WI38 (cell line): ENCODE results near the gene IGFBP3.

Experiments
- H3K4me3 ChIP-seq: 2 replicates; pipeline ENCODE4 v1.5.1; 2011; ENCODE audit warnings: low read depth, mild to moderate bottlenecking, control low read depth, low read length
- TF ChIP-seq, protein P1 (sequence below): IDR thresholded peaks from 2 replicates; pipeline ENCODE4 v1.5.1; 2012; ENCODE audit warnings: low read depth, mild to moderate bottlenecking, control low read depth, low read length

IGFBP3 gene

DNA sequence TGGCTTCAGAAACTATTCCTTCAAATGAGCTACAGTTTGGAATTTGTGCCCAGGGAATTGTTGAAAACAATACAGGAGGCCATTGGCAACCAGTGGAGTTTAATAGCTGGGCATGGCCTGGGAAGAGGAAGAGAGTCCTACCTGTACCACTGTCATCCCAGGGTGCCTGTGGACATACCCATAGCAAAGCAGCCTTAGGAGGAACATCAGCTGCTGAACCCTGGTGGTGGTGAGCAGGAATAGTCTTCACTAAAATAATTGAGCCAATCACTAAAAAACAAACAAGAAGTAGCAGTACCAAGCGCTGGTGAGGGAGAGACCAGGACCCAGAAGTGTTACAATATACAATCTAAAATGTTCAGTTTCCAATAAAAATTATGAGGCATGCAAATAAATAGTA is 18.3 kb downstream of the IGFBP3 start:
- TF ChIP-seq, protein P1, sequence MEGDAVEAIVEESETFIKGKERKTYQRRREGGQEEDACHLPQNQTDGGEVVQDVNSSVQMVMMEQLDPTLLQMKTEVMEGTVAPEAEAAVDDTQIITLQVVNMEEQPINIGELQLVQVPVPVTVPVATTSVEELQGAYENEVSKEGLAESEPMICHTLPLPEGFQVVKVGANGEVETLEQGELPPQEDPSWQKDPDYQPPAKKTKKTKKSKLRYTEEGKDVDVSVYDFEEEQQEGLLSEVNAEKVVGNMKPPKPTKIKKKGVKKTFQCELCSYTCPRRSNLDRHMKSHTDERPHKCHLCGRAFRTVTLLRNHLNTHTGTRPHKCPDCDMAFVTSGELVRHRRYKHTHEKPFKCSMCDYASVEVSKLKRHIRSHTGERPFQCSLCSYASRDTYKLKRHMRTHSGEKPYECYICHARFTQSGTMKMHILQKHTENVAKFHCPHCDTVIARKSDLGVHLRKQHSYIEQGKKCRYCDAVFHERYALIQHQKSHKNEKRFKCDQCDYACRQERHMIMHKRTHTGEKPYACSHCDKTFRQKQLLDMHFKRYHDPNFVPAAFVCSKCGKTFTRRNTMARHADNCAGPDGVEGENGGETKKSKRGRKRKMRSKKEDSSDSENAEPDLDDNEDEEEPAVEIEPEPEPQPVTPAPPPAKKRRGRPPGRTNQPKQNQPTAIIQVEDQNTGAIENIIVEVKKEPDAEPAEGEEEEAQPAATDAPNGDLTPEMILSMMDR, result 0 out of 2 replicates have a peak, but pooled peaks have one; percentile 8
- H3K4me3 ChIP-seq, result no peak overlapping the region

DNA sequence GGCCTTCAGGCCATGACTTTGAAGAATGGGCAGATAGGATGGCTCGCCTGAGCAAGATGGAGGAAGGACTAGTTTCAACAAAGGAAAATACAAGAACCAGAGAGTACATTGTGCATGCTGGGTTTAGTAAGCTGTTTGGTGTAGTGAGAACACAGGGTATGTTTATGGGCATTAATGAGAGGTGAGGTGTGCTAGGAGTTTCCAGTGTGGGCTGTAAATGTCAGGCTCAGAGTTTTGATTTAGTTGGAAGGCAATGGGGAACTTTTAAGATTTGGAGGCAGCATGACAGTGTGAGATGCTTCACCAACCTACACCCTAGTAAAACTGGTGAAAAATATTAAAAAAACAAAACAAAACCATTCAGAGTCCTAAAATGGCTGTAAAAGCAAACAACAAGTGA is 19.5 kb downstream of the IGFBP3 start:
- TF ChIP-seq, protein P1, result no peak
- no peak overlapping the region for H3K4me3 ChIP-seq

DNA sequence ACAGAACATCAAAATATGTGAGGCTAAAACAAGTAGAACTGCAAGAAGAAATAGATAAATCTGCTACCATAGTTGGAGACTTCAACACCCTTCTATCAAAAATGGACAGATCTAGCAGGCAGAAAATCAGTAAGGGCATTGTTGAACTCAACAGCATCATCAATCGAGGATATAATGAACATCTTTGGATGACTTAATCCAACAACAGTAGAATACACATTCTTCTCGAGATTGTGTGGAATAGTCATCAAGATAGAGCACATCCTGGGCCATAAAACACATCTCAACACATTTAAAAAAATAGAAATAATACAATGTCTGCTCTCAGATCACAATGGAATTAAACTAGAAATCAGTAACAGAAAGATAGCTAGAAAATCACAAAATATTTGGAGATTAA is 22.9 kb downstream of the IGFBP3 start:
- H3K4me3 ChIP-seq, result no peak overlapping the region
- TF ChIP-seq, protein P1, result no peak

DNA sequence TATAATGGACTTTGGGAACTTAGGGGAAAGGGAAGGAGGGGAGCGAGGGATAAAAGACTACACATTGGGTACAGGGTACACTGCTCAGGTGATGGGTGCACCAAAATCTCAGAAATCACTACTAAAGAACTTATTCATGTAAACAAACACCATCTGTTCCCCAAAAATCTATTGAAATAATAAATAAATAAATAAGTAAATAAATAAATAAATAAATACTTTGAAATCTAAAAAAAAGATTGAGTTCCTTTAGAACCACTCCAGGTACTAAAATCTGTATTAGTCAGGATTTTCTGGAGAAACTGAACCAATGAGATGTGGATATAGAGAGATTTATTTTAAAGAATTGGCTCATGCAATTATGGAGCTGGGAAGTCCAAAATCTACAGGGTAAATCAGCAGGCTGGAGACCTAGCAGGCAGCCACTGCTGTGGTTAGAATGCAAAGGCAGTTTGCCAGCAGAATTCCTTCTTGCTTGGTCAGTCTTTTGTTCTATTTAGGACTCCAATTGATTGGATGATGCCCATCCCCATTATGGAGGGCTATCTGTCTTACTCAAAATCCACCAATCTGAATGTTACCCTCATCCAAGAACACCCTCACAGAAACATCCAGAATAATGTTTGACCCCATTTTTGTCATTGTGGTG is 23.9 kb downstream of the IGFBP3 start:
- TF ChIP-seq, protein P1, result no peak
- H3K4me3 ChIP-seq, result no peak overlapping the region

DNA sequence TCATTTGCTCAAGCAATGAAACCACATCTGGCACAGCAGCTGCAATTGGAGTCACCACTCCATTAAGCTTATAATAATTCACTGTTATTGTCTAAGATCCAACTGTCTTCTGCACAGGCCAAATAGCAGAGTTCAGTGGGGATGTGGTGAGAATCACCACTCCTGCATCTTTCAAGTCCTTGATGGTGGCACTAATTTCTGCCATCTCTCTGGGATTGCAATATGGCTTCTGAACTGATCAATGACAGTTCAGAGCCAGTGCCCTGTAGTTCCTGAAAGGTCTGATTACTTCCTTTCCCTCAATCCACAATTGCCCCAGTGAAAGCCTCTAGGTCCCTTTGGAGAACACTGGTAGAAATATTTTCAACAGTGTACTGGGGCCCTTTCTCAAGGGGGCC is 26.4 kb downstream of the IGFBP3 start:
- TF ChIP-seq, protein P1, result no peak
- no peak overlapping the region for H3K4me3 ChIP-seq

DNA sequence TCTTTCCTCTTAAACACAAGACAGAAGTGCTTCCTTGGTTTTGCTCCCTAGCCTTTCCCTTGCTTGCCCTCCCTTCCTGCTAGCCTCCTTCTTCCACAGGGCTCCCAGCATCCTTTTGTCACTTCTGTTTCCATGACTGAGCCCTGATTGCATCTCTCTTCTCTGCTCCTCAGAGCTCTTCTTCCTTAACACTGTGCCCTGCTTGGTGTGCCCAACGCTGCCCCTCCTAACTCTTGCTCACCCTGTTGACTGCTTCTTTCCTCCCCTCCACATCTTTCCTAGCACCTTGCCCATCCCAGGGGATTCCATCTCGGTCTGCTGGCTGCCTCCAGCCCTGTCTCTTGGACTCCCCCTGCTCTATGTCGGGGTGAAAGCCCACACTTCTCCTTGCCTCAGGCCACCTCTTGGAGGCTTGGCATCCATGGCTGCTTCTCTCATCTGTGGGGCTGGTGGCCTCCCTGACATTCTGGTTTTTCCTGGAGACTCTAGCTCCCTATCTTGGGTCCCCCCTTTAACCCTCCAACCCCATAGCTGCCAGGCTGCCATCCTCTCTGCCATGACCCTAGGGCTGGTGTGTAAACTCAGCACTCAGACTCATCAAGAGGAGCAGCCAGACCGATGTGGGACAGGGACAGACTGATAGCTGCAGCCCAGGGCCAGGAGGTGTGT is 26.9 kb downstream of the IGFBP3 start:
- no peak overlapping the region for H3K4me3 ChIP-seq
- TF ChIP-seq, protein P1, result no peak

DNA sequence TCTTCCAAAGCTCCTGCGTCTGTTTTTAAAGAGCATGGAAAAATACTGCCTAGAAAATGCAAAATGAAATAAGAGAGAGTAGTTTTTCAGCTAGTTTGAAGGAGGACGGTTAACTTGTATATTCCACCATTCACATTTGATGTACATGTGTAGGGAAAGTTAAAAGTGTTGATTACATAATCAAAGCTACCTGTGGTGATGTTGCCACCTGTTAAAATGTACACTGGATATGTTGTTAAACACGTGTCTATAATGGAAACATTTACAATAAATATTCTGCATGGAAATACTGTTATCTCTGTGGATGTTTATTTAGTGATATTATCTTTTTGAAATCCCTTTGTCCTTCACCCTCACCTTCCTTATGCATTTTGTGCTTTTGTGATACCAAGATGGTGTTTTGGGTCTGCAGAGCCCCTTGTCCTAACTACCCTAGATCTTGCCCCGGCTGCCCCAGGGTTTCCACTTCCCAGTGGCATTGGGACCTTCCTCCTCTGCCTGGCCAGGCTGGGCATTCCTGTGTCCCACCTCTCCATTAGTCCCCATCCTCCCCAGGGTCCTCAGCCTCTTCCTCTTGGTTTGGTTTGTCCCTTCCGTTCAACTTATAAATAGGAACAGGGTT is 27.6 kb downstream of the IGFBP3 start:
- TF ChIP-seq, protein P1, result no peak
- no peak overlapping the region for H3K4me3 ChIP-seq
